CD4-positive, alpha-beta T cell treated with Interleukin-1 beta for 1 hour (primary cell): ENCODE results near the gene ARID1B.

ENCODE experiments used
- DNase-seq, 2 donors: peaks; one replicate each; pipeline ENCODE4 v3.0.0-alpha.2; 2020 to 2022

ARID1B gene

GRCh38 chr6:157147054-157148026, 370.2 kb downstream of the ARID1B start:
- DNase-seq: peak; percentile 11 to 12

DNA sequence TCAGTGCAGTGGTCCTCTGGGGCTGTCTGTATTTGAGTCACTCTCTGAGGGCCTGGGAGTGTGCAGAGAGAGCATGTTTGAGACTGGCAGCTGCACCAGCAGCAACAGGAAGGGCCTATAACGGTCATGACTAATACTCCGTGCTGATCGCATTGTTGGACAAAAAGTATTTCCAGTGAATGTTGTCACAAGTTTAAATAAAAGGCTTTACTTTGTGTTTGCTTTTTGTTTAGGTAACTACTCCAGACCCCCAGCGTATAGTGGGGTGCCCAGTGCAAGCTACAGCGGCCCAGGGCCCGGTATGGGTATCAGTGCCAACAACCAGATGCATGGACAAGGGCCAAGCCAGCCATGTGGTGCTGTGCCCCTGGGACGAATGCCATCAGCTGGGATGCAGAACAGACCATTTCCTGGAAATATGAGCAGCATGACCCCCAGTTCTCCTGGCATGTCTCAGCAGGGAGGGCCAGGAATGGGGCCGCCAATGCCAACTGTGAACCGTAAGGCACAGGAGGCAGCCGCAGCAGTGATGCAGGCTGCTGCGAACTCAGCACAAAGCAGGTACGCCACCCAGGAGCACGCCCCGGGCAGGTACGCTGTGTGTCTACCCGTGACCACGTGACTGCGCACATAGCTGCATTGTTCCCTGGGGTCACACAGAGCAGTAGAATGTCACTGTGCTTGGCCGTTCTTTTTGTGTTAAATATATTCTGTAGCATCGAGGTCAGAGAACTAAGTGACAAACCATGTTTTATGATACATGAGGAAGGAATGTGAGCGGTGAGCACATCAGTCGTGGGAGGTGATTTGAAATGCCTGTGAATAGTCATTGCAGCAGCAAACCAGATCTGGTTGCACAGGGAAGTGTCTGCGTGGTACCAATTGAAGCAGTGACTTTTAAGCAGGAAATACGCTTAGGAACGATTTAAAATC, 371.5 kb downstream of the ARID1B start:
- DNase-seq: no peak

DNA sequence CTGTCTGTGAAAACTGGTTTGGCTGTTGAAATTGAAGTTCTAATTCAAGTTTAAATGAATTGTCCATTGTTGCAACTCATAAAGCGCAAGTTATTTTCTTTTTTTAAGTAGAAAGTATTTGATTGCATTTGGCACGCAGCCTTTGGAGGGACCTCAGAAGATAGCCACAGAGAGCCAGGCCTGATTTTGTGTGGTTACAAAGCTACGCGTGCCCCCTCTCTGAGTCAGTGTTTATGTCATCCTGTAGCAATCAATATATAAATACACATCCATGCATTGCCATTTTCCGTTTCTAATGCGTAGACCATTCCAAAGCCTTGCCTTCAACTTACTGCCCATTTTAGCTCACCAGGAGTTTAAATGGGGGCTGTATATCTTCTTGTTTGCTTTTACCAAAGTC, 372.9 kb downstream of the ARID1B start:
- DNase-seq: no peak

DNA sequence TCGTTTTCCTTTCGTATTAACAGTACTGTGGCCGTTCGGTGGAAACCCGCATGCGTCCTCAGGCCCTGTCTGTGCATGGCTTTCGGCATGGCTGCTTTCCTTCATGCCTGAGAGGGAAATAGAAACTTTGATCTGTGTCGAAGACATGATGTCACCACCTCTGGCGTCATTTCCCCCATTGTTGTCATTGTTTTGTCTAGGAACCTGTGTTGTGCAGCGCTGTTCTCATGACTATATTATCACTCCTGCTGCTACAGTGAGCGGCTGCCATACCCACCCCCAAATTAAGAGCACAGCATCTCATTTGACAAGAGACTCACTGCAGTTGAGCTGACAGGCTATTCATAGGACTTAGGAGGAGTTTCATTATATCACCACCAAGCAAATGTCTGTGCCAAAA, 373.9 kb downstream of the ARID1B start:
- DNase-seq: no peak

DNA sequence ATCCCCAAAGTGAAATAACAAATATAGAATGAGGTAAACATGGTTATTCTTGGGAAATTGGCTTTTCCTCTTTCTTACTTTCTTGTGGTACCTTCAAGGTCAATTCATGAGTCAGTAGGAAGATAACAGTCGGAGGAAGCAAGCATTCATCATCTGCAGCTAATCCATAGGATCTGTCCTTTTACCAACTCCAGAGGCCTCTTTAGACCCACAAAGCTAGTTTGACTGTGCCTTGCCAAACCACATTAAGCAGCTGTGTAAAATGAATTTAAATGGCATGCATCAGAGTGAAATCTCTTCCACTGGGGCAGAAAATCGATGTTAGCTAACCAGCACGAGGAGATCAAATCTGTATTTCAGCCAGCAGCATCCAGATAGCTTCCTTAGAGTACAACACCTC, 374.8 kb downstream of the ARID1B start:
- DNase-seq: no peak

DNA sequence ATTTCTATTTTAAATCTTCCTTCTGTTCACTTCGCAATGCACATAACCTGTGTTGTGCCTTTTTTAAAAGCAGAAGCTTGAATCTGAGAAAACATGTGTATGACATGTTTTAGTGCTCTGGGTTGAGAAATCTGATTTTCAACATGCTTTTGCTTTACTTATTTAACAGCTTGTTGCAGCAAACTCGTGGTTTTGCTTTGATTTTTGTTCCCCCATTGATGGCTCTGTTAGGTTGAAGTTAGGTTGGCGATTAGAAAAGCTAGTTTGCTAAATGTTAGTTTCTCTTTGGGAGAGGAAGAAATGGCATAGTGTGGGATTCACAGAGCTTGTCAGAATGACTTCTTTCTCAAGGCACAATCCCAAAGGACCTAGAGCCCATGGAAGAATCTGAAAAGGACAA, 375.4 kb downstream of the ARID1B start:
- DNase-seq: no peak

DNA sequence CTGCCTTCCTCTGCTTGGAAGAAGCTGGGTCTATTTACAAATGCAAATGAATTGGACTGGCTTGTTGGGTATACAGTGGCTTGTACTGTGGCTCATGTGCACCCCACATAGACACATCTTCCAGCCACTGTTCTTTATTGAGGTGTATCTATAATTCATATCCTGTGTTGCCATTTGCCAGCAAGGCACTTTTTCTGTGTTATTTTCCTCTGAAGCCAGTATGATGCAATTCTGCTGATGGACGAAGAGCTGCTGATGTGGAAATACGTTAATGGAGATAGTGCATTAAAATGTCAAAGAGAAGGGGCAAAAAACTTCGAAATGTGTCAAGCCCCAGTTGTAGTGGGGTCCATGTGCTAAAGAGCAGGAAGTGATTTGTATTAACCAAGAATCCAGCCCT, 378.6 kb downstream of the ARID1B start:
- no peak for DNase-seq

- DNase-seq: no peak
Measured at GRCh38 chr6:157157258-157157657, 380.1 kb downstream of the ARID1B start.

- DNase-seq: no peak
Measured at GRCh38 chr6:157158456-157158855, 381.3 kb downstream of the ARID1B start.

DNA sequence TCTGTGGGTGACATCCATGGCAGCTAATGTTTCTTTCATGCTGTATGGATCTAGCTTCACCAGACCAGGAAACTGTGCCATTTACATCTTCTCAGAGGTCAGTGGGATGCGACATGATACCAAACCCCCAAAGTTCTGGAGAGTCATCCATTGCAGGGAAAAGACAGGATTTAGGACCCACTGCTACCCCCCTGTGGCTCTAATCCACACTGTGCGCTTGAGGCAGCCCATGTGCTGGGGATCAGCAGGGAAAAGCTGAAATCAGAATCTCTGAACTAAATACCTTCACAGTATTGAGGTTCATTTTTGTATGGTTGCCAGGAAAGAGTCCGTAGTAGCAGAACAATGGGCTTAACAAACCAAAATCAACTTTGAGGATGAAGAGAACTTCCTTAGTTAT, 381.7 kb downstream of the ARID1B start:
- no peak for DNase-seq

- DNase-seq: no peak
Measured at GRCh38 chr6:157159348-157159747, 382.2 kb downstream of the ARID1B start.

DNA sequence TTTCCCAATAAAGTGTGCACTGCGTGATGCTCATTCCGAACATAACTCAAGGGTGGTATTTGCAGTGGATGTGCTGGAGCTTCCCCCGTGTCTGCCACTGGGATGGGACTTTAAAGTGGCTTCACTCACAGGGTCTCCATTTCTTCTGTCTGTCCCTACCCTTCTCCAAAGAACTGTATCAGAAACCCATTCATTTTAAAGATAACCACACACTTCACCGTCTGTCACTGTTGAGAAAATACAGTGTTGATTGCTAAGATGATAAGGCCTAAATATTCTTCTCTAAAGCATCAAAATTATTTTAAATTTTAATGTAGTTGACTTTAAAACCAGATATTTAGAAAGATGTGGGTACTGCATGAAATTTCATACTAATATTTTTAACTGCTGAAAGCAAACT, 384.7 kb downstream of the ARID1B start:
- DNase-seq: no peak

GRCh38 chr6:157162766-157163433, 385.7 kb downstream of the ARID1B start:
- DNase-seq: no peak

DNA sequence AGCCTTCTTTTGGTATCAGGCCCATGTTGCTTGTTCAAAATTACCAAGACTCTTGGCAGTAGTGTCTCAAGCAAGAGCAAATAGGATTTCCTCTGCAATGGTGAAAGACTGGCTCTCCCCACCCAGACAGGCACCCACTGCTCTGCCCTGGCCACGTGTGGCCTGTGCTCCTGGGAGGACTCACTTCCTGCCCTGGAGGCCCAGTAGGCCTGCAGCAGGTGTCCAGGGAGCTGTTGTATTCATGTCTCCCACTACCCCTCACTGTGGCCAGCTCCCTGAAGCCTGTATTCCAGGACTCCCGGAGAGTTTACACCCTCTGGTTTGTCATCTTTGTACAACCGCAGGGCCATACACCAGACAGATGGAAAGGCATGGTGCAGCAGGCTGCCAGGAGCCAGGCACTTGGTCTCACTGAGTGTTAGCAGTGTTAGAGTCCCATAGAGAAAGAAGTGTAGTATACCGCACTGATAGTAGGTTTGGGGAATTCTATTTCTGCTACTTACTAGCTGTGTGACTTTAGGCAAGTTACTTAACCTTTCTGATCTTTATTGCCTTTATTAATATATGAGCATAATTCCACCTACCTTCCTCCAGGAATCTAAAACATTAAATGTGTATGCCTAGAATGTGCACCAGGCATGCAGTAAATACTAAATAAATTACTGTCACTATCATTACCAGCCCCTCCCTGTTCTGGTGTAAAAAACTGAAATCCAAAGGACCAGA, 386.4 kb downstream of the ARID1B start:
- no peak for DNase-seq

DNA sequence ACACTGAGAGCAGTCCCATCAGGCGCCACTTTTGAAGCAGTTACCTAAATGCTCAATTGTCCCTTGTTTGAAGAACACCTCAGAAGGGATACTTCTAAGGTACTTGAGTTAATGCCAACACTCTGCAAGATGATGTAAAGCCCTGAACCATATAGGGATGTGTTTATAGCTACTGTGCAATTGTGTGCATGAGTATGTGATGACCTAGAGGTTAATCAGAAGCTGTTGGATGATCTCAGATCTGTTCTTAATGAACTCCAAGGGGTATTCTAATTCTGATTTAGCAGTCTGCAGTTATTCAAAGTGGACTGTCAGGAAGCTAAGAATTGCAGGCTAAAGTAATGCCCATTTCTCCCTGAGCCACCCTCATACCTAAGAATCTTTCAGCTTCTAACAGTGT, 387.8 kb downstream of the ARID1B start:
- no peak for DNase-seq

DNA sequence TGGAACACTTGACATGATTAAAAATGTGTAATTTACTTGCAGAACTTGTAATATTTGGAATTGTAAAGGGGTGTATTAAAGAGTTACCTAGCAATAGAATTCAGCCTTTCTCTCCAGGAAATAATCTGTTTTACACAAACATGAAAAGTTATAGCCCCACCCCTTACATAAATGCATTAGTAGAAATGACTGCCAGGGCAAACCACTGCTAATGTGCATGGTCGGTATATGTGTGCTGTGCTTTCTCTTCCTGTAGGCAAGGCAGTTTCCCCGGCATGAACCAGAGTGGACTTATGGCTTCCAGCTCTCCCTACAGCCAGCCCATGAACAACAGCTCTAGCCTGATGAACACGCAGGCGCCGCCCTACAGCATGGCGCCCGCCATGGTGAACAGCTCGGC, 389.6 kb downstream of the ARID1B start:
- no peak for DNase-seq

- DNase-seq: no peak
Measured at GRCh38 chr6:157167837-157168236, 390.7 kb downstream of the ARID1B start.

GRCh38 chr6:157168471-157168870, 391.3 kb downstream of the ARID1B start:
- DNase-seq: no peak

DNA sequence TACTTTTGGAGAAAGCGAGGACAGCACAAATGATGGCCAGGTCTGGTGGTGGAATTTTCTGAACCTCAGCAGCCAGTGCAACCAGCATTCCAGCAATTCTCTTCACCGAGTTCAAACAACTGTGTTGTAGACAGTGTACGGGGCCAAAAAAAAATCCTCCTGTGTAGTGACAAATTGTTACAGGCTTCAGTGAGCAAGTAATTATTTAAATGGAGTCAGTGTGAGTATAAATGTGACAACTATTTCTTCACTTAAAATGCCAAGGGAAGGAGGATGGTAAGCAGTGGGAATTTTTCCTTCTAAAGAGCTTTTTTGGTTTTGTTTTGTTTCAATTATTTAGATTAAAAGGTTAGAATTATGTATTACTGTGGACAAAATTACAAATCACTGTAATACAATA, 392.0 kb downstream of the ARID1B start:
- no peak for DNase-seq

- DNase-seq: no peak
Measured at GRCh38 chr6:157169656-157170055, 392.5 kb downstream of the ARID1B start.

GRCh38 chr6:157170535-157170934, 393.4 kb downstream of the ARID1B start:
- DNase-seq: no peak

- no peak for DNase-seq
Measured at GRCh38 chr6:157171801-157172200, 394.6 kb downstream of the ARID1B start.
